GM19240 (cell line): Measurements from ENCODE around the gene MYH10.

ENCODE experiments used
- DNase-seq: peaks from one replicate; pipeline ENCODE4 v3.0.0; 2011; ENCODE audit warnings: low spot score; ENCODE audit not compliant: insufficient read length

Gene MYH10

GRCh38 chr17:8499171-8499570 lies 131.4 kb downstream of the MYH10 start:
- DNase-seq = no peak

GRCh38 chr17:8496081-8496480 lies 134.4 kb downstream of the MYH10 start:
- DNase-seq = no peak

GRCh38 chr17:8494506-8495111 lies 135.9 kb downstream of the MYH10 start:
- no peak for DNase-seq

- no peak for DNase-seq
Observed at GRCh38 chr17:8494021-8494420, 136.5 kb downstream of the MYH10 start.

- no peak for DNase-seq
Observed at GRCh38 chr17:8492121-8492520, 138.4 kb downstream of the MYH10 start.

- DNase-seq = no peak
Observed at GRCh38 chr17:8490256-8491023, 140.1 kb downstream of the MYH10 start.

GRCh38 chr17:8489841-8490240 lies 140.7 kb downstream of the MYH10 start:
- no peak for DNase-seq

GRCh38 chr17:8488901-8489300 lies 141.6 kb downstream of the MYH10 start:
- no peak for DNase-seq

- no peak for DNase-seq
Observed at GRCh38 chr17:8488491-8488890, 142.0 kb downstream of the MYH10 start.

GRCh38 chr17:8487743-8488142 lies 142.8 kb downstream of the MYH10 start:
- no peak for DNase-seq

- DNase-seq = no peak
Observed at GRCh38 chr17:8487130-8487645, 143.3 kb downstream of the MYH10 start.

GRCh38 chr17:8485491-8485890 lies 145.0 kb downstream of the MYH10 start:
- no peak for DNase-seq

- DNase-seq = no peak
Observed at GRCh38 chr17:8484465-8484864, 146.1 kb downstream of the MYH10 start.

GRCh38 chr17:8482546-8482945 lies 148.0 kb downstream of the MYH10 start:
- DNase-seq = no peak

- no peak for DNase-seq
Observed at GRCh38 chr17:8481703-8482102, 148.8 kb downstream of the MYH10 start.

GRCh38 chr17:8481089-8481488 lies 149.4 kb downstream of the MYH10 start:
- DNase-seq = no peak

GRCh38 chr17:8480011-8480976 lies 150.2 kb downstream of the MYH10 start:
- DNase-seq = no peak

- no peak for DNase-seq
Observed at GRCh38 chr17:8479431-8479947, 151.0 kb downstream of the MYH10 start.

- DNase-seq = no peak
Observed at GRCh38 chr17:8477715-8478441, 152.6 kb downstream of the MYH10 start.

GRCh38 chr17:8477171-8477570 lies 153.4 kb downstream of the MYH10 start:
- no peak for DNase-seq

- no peak for DNase-seq
Observed at GRCh38 chr17:8476741-8477140, 153.8 kb downstream of the MYH10 start.
